Lower leg skin (tissue), 4 donors: ENCODE measurements around the gene BCS1L. TPM values are rescaled to one million over a fixed set of nuclear protein-coding genes. Genes with fewer than 3 reads are reported as not detected.

Experiments
- DNase-seq, 2 donors: peaks; one replicate each; pipeline ENCODE4 v3.0.0-alpha.2; 2019; ENCODE audit warnings: low spot score in 2 of 2
- H3K4me3 ChIP-seq: fragments of 200-600 bp; sonication (generic); 2 replicates; pipeline ENCODE4 v1.5.1; 2017; ENCODE audit warnings: mild to moderate bottlenecking, low read depth; ENCODE audit not compliant: poor library complexity, severe bottlenecking
- POLR2A ChIP-seq, 2 donors: fragments of 450-650 bp; IDR thresholded peaks; one replicate each; pipeline ENCODE4 v1.6.1; 2016 to 2017; ENCODE audit warnings: antibody characterized with exemption in 2 of 2, mild to moderate bottlenecking in 1 of 2, moderate library complexity in 1 of 2
- WGBS, 2 donors: methylation state at CpG; one replicate each; pipeline ENCODE4 v1.1.5; 2018; 5-methylcytosine and 5-hydroxymethylcytosine counted together
- intact Hi-C: fragments of 100-400 bp; cut with DNase I; formaldehyde crosslinking; loops from one replicate; pipeline ENCODE4 v1.15.0; 2023; ENCODE audit warnings: low total_unique reads
- total RNA-seq, 4 donors: library from RNA; depleted of rRNA; stranded (reverse); fragments of >200 nt; gene quantifications; one replicate each; pipeline ENCODE4 v1.1.0, GENCODE V29; 2016
- TF ChIP-seq, protein P1 (sequence below), 3 donors: fragments of 450-650 bp; IDR thresholded peaks; one replicate each; pipeline ENCODE4 v1.5.1; 2016; ENCODE audit warnings: antibody characterized with exemption in 3 of 3, mild to moderate bottlenecking in 3 of 3, moderate library complexity in 2 of 3

BCS1L gene
- total RNA-seq, 4 donors from 2014 or later: 19.1 to 45.0 (median 31.5) TPM

DNA sequence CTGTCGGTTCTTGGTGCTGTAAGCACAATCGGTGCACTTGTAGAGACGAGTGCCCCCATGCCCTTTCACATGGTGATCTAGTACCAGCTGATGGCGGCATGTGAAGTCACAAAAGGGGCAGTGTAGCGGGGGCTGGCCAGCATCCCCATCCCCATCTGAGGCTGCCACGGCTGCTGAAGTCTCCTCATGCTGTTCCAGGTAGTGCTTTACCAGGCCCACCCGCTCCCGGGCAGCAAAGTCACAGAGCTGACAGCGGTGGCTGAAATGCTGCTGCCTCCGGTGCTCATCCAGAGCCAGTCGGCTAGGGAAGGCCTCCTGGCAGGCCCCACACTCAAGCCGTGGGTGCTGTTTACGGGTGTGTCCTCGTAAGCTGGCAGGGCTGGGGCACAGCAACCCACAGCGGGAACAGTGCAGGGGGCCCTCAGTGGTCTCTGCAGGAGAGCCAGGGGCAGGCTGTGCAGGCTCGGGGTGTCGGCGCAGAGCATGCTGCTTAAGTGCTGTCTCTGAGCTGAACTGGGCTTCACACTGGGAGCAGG lies 17.3 kb upstream of the BCS1L start:
- DNase-seq: no peak
- H3K4me3 ChIP-seq: no peak overlapping the region
- intact Hi-C loops: no loop called here
- TF ChIP-seq, protein P1, sequence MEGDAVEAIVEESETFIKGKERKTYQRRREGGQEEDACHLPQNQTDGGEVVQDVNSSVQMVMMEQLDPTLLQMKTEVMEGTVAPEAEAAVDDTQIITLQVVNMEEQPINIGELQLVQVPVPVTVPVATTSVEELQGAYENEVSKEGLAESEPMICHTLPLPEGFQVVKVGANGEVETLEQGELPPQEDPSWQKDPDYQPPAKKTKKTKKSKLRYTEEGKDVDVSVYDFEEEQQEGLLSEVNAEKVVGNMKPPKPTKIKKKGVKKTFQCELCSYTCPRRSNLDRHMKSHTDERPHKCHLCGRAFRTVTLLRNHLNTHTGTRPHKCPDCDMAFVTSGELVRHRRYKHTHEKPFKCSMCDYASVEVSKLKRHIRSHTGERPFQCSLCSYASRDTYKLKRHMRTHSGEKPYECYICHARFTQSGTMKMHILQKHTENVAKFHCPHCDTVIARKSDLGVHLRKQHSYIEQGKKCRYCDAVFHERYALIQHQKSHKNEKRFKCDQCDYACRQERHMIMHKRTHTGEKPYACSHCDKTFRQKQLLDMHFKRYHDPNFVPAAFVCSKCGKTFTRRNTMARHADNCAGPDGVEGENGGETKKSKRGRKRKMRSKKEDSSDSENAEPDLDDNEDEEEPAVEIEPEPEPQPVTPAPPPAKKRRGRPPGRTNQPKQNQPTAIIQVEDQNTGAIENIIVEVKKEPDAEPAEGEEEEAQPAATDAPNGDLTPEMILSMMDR (IDR thresholded peaks at IDR 0.05): no peak
- TF ChIP-seq POLR2A (IDR thresholded peaks at IDR 0.05): no peak
- 92 to 95% methylated on average over 12 to 17 of the region's 18 CpGs for WGBS, 2 donors

DNA sequence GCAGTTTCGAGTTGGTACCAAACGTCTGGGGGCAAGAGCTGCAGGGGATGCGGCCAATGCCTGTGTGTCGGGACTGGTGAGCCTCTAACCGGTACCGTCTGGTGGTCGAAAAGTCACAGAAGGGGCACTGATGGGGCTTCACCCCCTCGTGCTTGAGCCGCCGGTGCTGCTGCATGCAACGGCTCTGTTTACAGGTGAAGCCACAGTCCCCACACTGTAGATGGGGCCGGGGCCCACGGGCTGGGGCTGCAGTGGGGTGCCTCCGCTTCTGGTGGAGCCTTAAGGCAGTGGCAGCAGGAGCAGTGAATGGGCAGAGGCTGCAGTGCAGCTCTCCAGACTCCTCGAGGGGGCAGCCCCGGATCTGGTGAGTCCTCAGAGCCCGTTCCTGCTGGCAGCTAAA lies 16.7 kb upstream of the BCS1L start:
- no peak overlapping the region for H3K4me3 ChIP-seq
- 89 to 92% methylated on average over 17 of the region's 17 CpGs for WGBS, 2 donors
- no peak for TF ChIP-seq POLR2A (IDR thresholded peaks at IDR 0.05)
- TF ChIP-seq, protein P1 (IDR thresholded peaks at IDR 0.05): no peak
- intact Hi-C loops: no loop called here
- no peak for DNase-seq

GRCh38 chr2:218643751-218644310 lies 15.7 kb upstream of the BCS1L start:
- intact Hi-C loops: no loop called here
- 89 to 90% methylated on average over 10 of the region's 10 CpGs for WGBS, 2 donors
- no peak for TF ChIP-seq POLR2A (IDR thresholded peaks at IDR 0.05)
- TF ChIP-seq, protein P1 (IDR thresholded peaks at IDR 0.05): no peak
- H3K4me3 ChIP-seq: no peak overlapping the region
- DNase-seq: no peak

DNA sequence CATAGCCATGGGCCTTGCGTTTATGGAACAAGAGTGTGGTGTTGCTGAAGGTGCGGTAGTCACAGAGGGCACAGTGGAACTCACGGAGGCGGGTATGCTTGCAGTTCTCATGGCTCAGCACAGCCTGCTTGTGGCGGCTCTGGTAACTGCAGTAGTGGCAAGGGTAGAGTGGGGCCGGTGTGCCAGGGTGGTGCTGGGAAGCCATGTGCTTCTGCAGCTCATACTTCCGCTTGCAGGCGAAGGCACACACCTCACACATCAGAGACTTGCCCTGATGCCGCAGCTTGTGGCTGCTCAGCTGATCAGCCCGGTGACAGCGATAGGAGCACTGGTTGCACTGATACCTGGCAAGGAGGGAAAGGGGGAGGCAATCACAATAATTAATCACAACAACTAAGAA lies 14.8 kb upstream of the BCS1L start:
- H3K4me3 ChIP-seq: no peak overlapping the region
- no peak for TF ChIP-seq POLR2A (IDR thresholded peaks at IDR 0.05)
- TF ChIP-seq, protein P1 (IDR thresholded peaks at IDR 0.05): no peak
- no peak for DNase-seq
- WGBS, 2 donors: 90 to 96% methylated on average over 10 to 11 of the region's 11 CpGs
- intact Hi-C loops: no loop called here

GRCh38 chr2:218645126-218645525 lies 14.4 kb upstream of the BCS1L start:
- intact Hi-C loops: no loop called here
- no peak for DNase-seq
- 89 to 94% methylated on average over 1 of the region's 1 CpG for WGBS, 2 donors
- no peak for TF ChIP-seq POLR2A (IDR thresholded peaks at IDR 0.05)
- TF ChIP-seq, protein P1 (IDR thresholded peaks at IDR 0.05): no peak
- H3K4me3 ChIP-seq: no peak overlapping the region
